Measurements from ENCODE around the gene TYMP. TPM values are rescaled to one million over a fixed set of nuclear protein-coding genes. Genes with fewer than 3 reads are reported as not detected.

The TYMP gene
- total RNA-seq, 1 experiment from 2014 or later: 27.3 TPM

DNA sequence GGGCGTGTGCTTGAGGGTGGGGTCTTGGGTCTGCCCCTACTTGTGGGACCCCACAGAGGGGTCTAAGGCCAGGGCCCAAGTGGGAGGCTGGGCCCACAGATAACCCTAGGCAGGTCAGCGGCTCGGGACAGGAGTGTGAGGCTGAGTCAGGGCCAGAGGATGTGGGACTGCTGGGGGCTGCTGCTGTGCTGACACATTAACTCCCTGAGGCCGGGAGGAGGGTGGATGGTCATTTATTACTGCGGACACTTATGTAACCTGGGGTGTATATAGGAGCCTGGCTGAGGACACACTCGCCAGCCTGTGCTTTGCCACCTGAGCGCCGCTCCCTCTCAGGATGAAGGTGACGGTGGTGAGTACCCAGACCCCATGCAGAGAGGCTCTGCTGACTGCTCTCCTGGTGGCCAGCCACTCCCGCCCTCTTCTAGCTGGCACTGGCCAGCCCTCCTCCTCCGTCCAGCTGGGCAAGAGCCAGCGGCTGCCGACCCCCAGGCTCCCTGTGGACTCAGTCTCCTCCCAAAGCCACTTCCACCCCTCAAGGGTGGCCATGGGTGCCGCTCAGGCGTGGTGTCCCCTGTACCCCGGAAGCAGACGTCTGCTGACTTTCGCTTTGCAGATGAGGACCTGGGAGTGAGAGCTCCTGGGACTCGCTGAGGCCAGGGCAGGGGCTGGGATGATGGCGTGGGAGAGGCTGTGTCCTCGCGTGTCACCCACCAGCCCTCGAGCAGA, 43.1 kb downstream of the TYMP start, which contains the start of gene MIOX:
Gene MIOX, plus strand, starts transcription at position 299 of the 729 bp plus-strand sequence. Its CDS starts 39 bp downstream, at position 338.
- no peak for DNase-seq (ENCODE audit: extremely low read depth, low read depth)

DNA sequence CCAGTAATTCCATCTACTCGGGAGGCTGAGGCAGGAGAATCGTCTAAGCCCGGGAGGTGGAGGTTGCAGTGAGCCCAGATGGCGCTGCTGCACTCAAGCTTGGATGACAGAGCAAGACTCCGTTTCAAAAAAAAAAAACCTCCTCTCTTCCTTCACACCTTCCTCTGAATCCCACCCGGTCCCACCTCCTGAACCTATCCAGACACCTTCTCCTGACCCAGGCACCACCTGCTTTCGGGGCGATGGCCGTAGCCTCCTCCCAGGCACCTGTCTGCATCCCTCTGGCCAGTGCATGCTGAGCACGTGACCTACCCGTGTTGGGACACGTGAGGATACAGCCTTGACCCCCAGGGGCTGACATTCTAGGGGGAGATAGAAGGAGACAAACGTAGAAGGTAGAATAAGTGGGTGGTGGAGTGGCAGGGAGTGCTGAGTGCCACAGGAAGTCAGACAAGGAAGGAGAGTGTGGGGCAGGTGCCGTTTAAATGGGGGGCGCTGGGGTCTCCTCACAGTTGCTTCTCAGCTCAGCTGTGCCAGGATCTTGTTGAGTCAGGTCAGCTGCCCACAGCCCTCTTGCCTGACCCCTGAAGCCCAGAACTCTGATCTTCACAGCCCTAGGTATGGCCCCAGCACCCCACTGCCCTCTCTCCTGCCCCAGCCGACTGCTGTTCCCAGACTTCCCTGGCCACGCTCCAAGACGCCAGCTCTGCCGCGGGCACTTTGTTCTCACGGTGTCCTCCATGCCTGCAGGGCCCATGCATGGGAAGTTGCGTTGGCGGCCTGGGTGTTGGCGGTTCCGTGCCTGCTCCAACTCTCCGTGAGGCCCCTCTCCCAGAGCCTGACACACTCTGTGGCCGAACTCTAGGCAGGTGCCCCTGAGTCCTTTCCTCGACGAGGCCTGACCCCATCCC, 44.3 kb downstream of the TYMP start:
- no peak for DNase-seq (ENCODE audit: extremely low read depth, low read depth)

DNA sequence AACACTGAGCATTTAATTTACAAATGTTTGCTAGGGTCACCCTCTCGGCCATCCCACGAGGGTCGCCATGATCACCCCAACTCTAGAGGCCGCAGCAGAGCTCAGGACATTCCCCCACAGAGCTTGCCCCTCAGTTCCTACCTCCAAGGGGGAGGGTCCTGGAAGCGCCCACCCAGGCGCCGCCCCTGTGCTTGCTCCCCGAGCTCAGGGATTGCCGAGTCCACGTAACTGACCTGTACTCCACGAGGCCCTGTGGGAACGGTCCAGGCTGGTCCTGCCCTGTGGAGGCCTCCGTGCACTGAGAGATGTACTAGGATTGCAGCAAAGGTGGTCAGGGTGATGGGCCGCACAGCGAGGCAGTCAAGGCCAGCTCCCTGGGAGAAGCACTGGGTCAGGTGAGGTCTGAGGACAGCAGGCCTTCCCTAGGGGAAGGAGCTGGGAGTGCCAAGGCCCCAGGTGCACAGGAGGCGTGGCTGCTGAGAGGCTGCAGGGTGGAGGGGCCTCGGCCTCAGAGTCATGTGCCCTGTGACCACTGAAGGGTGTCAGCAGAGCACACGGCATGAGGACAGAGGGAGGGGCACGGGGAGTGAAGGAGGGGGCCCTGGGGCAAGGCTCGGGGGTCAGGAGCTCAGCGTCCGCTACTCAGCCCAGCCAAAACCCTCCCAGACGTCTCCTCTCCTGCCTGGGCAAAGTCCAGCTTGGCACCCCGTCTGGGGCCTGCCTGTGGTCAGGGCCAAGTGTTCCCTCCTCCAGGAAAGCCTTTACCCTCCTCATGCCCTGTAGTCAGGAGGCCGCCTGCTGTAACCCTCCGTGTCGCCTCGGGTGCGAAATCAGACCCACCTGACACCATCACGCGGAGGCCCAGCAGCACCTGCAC, 45.6 kb downstream of the TYMP start:
- DNase-seq (ENCODE audit: extremely low read depth, low read depth): no peak

DNA sequence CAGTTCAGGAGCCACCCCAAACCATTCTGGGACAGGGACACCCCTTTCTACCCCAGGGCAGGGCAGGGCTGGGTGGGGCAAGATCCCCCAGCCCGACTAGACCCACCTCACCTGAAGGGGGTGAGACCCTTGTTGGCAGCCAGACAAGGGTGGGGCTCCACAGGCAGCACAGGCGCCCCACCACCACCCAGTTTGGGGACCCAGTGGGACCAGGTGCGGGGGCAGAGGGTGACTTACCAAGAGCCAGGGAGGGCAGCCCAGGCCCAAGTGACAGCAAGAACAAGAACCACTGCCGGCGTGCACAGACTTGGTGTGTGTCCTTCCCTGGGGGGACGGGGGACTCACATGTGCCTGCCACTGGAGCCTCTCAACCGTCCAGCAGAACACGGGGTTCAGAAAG, 46.3 kb downstream of the TYMP start:
- DNase-seq (ENCODE audit: extremely low read depth, low read depth): no peak

DNA sequence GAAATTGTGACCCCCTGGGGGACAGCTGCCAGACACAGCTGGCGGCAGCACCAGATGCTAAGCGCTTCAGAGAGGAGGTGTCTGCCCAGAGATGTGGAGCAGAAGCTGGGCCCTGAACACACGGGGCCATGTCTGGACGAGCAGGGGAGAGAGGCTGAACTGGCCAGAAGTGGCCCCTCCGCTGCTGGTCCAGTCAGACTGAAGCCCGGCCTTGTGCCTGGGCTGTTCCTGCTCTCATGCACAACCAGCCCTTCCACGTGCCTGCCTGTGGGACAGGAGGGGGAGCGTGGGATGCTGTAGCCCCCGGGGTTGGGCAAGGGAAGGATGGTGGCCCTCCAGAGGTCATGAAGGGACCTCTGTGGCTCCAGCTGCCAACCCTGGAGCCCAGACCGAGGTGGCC, 46.7 kb downstream of the TYMP start:
- DNase-seq (ENCODE audit: extremely low read depth, low read depth): no peak

DNA sequence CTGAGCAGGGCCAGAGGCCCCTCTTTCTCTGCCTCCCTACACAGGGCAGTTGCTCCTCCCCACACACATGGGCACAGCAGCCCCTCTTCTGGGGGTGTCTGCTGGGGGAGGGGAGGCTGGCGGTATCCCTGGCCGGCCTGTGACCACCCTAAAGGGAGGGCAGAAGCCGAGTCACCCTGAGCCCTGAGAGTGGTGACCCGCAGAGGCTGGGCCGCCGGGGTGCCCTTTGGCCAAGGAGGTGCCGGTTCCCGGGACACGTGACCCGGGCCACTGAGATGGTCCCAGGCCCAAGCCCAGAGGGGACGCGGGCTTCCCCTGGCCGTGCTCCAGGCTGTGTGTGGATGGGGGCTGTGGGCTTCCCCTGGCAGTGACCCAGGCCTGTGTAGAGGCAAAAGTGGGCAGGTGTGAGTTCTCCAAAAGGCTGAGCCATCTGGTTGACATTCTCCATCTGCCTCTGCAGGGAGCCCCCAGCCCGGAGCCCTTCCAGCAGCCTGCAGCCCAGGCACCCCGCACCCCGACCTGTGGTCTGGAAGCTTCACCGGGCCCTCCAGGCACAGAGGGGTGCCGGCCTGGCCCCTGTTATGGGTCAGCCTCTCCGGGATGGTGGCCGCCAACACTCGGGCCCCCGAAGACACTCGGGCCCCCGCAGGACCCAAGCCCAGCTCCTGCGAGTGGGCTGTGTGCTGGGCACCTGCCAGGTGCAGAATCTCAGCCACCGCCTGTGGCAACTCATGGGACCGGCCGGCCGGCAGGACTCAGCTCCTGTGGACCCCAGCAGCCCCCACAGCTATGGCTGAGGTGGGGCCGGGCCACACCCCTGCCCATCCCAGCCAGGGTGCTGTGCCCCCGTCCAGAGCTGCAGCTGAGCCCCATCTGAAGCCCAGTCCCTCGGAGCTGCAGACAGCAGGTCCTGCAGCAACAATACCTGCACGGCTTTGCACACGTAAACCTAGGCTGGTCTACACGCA, 47.4 kb downstream of the TYMP start:
- DNase-seq (ENCODE audit: extremely low read depth, low read depth): no peak

DNA sequence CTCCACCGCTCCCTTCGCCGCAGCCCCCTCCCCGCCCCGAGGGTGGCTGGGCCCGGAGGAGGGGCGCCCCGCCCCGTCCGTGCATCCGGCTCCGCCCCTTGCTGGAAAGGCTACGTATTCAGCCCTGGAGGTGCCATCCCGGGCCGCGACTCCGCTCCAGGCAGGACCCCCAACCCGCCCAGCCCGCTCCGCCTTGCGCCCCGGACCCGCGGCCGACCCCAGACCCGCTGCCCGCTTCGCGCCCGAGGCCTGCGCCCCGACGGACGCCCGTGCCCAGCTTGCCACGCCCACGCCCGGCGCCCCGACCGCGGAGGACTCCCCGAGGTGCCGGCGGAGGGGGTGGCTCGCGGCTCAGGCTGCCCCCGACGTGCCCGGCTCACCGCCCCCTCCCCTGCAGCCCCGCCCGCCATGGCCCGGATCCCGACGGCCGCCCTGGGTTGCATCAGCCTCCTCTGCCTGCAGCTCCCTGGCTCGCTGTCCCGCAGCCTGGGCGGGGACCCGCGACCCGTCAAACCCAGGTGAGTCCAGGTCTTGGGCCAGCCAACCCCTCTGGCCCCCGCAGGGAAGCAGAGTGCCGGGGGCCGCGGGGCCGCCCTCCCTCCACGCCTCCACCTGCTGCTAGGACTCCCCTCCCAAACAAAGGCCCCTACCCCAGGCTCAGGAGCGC, 48.2 kb downstream of the TYMP start, which contains the start of gene ADM2:
Gene ADM2, plus strand, starts transcription at position 104 of the 667 bp plus-strand sequence. Its CDS starts 305 bp downstream, at position 409.
- peak; percentile 27 for DNase-seq (ENCODE audit: extremely low read depth, low read depth)

DNA sequence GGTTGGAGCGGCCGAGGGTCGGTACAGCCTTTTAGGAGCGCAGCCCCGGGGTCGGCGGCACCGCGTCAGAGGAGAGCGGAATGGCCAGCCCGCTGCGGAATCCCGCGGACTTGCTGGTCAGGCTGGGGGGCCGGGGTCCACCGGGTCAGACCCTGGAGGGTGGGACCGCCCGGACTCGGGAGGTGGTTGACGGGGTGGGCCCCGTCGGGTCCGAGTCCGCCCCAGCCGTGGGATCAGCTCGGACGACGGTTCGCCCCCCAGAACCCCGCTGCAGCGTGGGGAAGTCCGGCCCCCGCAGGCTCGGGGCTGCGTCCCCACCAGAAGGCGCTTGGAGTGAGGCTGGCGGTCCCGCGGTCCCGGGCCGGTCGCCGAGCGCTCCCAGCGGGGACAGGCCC, 48.8 kb downstream of the TYMP start:
- DNase-seq (ENCODE audit: extremely low read depth, low read depth): no peak

DNA sequence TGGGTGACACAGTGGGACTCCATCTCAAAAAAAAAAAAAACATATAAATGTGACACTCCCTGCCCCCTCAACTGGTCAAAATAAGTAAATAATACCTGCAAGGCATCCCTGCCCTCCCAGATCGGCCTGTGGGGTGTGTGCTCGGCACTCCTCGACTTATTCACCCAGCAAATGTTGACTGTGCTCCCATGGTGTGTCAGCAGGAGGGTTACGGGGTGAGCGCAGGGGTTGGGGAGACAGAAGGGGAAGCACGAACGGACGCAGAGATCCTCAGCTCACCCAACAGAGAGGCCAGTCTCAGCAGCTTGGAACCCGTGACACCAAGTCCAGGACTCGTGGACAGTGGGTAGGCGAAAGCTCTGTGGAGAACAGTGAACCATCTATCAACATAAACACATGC, 50.1 kb downstream of the TYMP start:
- DNase-seq (ENCODE audit: extremely low read depth, low read depth): no peak

DNA sequence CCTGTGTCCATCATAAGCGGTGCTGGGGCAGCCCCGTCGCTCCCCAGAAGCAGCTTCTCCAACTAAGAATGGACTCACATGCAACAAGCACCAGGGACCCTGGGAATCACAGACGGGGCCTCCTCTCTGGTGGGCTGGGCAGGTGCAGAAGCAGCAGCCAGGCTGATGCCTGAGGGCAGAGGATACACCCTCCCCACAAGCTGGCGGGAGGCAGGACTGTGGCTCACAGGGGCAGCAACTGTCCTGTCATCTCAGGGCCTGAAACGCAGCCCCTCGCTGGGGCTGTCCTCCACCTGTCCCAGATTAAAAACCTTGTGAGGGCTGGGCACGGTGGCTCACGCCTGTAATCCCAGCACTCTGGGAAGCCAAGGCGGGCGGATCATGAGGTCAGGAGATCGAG, 51.9 kb downstream of the TYMP start:
- no peak for DNase-seq (ENCODE audit: extremely low read depth, low read depth)

DNA sequence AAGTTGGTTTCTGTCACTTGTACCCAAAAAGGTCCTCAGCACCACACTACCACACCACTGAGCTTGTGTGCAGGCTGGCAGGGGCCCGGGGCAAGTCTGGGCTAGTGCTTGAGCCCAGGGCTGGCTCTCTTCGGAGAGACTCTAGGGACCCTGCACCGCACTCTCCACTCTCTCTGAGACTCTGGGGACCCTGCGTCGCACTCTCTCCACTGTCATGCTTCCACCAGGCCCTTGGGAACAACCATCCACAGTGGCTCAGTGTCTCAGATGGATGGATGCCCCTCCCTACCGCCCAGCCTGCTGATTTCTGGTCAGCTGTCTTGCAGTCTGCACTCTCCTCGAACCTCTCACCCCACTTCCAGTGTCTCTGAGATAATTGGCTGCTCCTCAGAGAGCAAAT, 52.9 kb downstream of the TYMP start:
- DNase-seq (ENCODE audit: extremely low read depth, low read depth): no peak

Other genes starting within 250 kb of the TYMP start
- 51.2 and 52.5 TPM in 2 replicates for gene PLXNB2, start 222.4 kb downstream of the TYMP start, total RNA-seq (2014; rRNA removed; shearing (Covaris generic))
- 0.81 and 1.5 TPM in 2 replicates for gene DENND6B, start 203.0 kb downstream of the TYMP start, total RNA-seq (2014; rRNA removed; shearing (Covaris generic))
- gene PPP6R2, start 186.7 kb downstream of the TYMP start, total RNA-seq (2014; rRNA removed; shearing (Covaris generic)): 23.6 and 24.5 TPM in 2 replicates
- gene SBF1, start 55.0 kb downstream of the TYMP start, total RNA-seq (2014; rRNA removed; shearing (Covaris generic)): 37.0 and 40.3 TPM in 2 replicates
- 8.9 and 9.2 TPM in 2 replicates for gene ADM2, start 48.5 kb downstream of the TYMP start, total RNA-seq (2014; rRNA removed; shearing (Covaris generic))
- 0.27 and 0.29 TPM in 2 replicates for gene MIOX, start 43.2 kb downstream of the TYMP start, total RNA-seq (2014; rRNA removed; shearing (Covaris generic))
- 17.0 and 21.1 TPM in 2 replicates for gene LMF2, start 22.3 kb downstream of the TYMP start, total RNA-seq (2014; rRNA removed; shearing (Covaris generic))
- gene NCAPH2, start 21.8 kb downstream of the TYMP start, total RNA-seq (2014; rRNA removed; shearing (Covaris generic)): 28.6 and 38.0 TPM in 2 replicates
- gene SCO2, start 4.4 kb downstream of the TYMP start, total RNA-seq (2014; rRNA removed; shearing (Covaris generic)): 3.0 and 4.0 TPM in 2 replicates
- gene KLHDC7B, start 15.9 kb upstream of the TYMP start, total RNA-seq (2014; rRNA removed; shearing (Covaris generic)): 1.6 and 2.1 TPM in 2 replicates
- gene SYCE3, start 32.9 kb upstream of the TYMP start, total RNA-seq (2014; rRNA removed; shearing (Covaris generic)): 0.50 TPM in 1 of 2 replicates, not detected in the other
- gene CPT1B, start 48.4 kb upstream of the TYMP start, total RNA-seq (2014; rRNA removed; shearing (Covaris generic)): 9.6 and 9.8 TPM in 2 replicates
- gene CHKB, start 52.8 kb upstream of the TYMP start, total RNA-seq (2014; rRNA removed; shearing (Covaris generic)): 16.1 and 21.0 TPM in 2 replicates
- gene MAPK8IP2, start 70.8 kb upstream of the TYMP start, total RNA-seq (2014; rRNA removed; shearing (Covaris generic)): 0.06 and 0.15 TPM in 2 replicates
- gene ARSA, start 98.1 kb upstream of the TYMP start, total RNA-seq (2014; rRNA removed; shearing (Covaris generic)): 14.0 and 14.5 TPM in 2 replicates
- gene SHANK3, start 142.8 kb upstream of the TYMP start, total RNA-seq (2014; rRNA removed; shearing (Covaris generic)): 0.98 and 1.2 TPM in 2 replicates
- not detected in 2 replicates for gene ACR, start 208.2 kb upstream of the TYMP start, total RNA-seq (2014; rRNA removed; shearing (Covaris generic))